Vagina (tissue), 2 donors: ENCODE measurements around the gene MACROD2. TPM values are rescaled to one million over a fixed set of nuclear protein-coding genes. Genes with fewer than 3 reads are reported as not detected.

ENCODE experiments used
- DNase-seq, 2 donors: peaks; one replicate each; pipeline ENCODE4 v3.0.0-alpha.2; 2017; ENCODE audit errors: extremely low spot score in 2 of 2
- H3K27ac ChIP-seq: fragments of 200-600 bp; sonication (generic); one replicate; pipeline ENCODE4 v1.5.1; 2019
- H3K27me3 ChIP-seq: fragments of 200-600 bp; sonication (generic); one replicate; pipeline ENCODE4 v1.5.1; 2019
- H3K36me3 ChIP-seq, 2 donors: fragments of 200-600 bp; sonication (generic); one replicate each; pipeline ENCODE4 v1.5.1; 2017 to 2019
- H3K4me1 ChIP-seq: fragments of 200-600 bp; sonication (generic); one replicate; pipeline ENCODE4 v1.5.1; 2019
- H3K4me3 ChIP-seq, 2 donors: fragments of 200-600 bp; sonication (generic); 1 replicate in 1 of 2; 2 replicates in 1 of 2; pipeline ENCODE4 v1.5.1; 2016 to 2019
- H3K9me3 ChIP-seq: fragments of 200-600 bp; sonication (generic); one replicate; pipeline ENCODE4 v1.5.1; 2019
- CTCF ChIP-seq, 3 experiments: fragments of 450-650 bp in 2 of 3; fragments of 200-600 bp in 1 of 3; sonication (generic) in 1 of 3; IDR thresholded peaks; one replicate each; pipeline ENCODE4 v1.5.1; 2017 to 2019; ENCODE audit warnings: antibody characterized with exemption in 3 of 3, mild to moderate bottlenecking in 2 of 3, moderate library complexity in 2 of 3
- POLR2A ChIP-seq, 2 donors: fragments of 450-650 bp; IDR thresholded peaks; one replicate each; pipeline ENCODE4 v1.6.1; 2017; ENCODE audit warnings: antibody characterized with exemption in 2 of 2, mild to moderate bottlenecking in 2 of 2, moderate library complexity in 2 of 2
- POLR2AphosphoS5 ChIP-seq, 2 donors: sonication (generic); formaldehyde crosslinking; IDR thresholded peaks; one replicate each; pipeline ENCODE4 v1.9.0; 2017; ENCODE audit warnings: antibody characterized with exemption in 2 of 2, mild to moderate bottlenecking in 2 of 2, low read depth in 1 of 2; ENCODE audit not compliant: insufficient read depth in 1 of 2
- intact Hi-C: fragments of 100-400 bp; cut with DNase I; formaldehyde crosslinking; loops from one replicate; pipeline ENCODE4 v1.15.1; 2023
- total RNA-seq: library from RNA; depleted of rRNA; stranded (reverse); fragments of >200 nt; gene quantifications from one replicate; pipeline ENCODE4 v1.2.3, GENCODE V29; 2016

Gene MACROD2
- total RNA-seq, 1 donor from 2014 or later = 12.5 TPM

GRCh38 chr20:15032352-15032622 is 1037.0 kb downstream of the MACROD2 start:
- no peaks in the 10 kb centered on the region for H3K27me3 ChIP-seq
- H3K4me3 ChIP-seq = no peak overlapping the region
- intact Hi-C loops = no loop called here
- no peak for TF ChIP-seq CTCF (IDR thresholded peaks at IDR 0.05)
- TF ChIP-seq POLR2A (IDR thresholded peaks at IDR 0.05) = no peak
- no peak for TF ChIP-seq POLR2AphosphoS5 (IDR thresholded peaks at IDR 0.05; ENCODE audit: insufficient read depth in 1 of 2, low read depth in 1 of 2)
- H3K9me3 ChIP-seq = no peaks in the 10 kb centered on the region
- no peak overlapping the region for H3K27ac ChIP-seq
- no peaks in the 10 kb centered on the region for H3K36me3 ChIP-seq
- no peaks in the 10 kb centered on the region for H3K4me1 ChIP-seq
- no peak for DNase-seq

DNA sequence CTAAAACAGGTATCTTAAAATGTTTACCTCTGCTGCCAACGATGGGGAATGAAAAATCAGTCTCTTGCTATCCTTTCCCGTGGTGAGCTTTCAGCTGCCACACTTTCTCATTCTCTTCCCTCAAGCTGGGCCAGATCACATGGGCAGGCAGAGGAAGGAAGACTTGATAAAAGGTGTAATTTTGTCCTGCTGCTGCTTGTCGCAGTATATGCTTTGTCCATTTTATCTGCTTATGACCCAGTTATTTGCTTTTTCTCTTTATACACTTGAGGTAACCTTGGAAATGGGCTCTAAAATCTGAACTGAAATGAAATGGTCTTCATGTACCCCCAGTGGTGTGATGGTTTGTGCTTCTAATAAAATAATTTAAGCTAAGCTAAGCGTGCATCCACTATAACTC is 1038.0 kb downstream of the MACROD2 start:
- intact Hi-C loops = no loop called here
- Histone ChIP-seq H3K27ac (no peak overlapping the region), H3K4me1 (no peaks in the 10 kb centered on the region), H3K4me3 (no peak overlapping the region), H3K9me3 (no peaks in the 10 kb centered on the region), H3K27me3 (no peaks in the 10 kb centered on the region), H3K36me3 (no peaks in the 10 kb centered on the region)
- DNase-seq = no peak
- no peak for TF ChIP-seq POLR2A (IDR thresholded peaks at IDR 0.05)
- no peak for TF ChIP-seq POLR2AphosphoS5 (IDR thresholded peaks at IDR 0.05; ENCODE audit: insufficient read depth in 1 of 2, low read depth in 1 of 2)
- no peak for TF ChIP-seq CTCF (IDR thresholded peaks at IDR 0.05)

- H3K36me3 ChIP-seq = no peaks in the 10 kb centered on the region
- no peak overlapping the region for H3K27ac ChIP-seq
- no peak for TF ChIP-seq CTCF (IDR thresholded peaks at IDR 0.05)
- no peak for TF ChIP-seq POLR2AphosphoS5 (IDR thresholded peaks at IDR 0.05; ENCODE audit: insufficient read depth in 1 of 2, low read depth in 1 of 2)
- TF ChIP-seq POLR2A (IDR thresholded peaks at IDR 0.05) = no peak
- no peak overlapping the region for H3K4me3 ChIP-seq
- no peaks in the 10 kb centered on the region for H3K27me3 ChIP-seq
- DNase-seq = no peak
- H3K4me1 ChIP-seq = no peaks in the 10 kb centered on the region
- no peaks in the 10 kb centered on the region for H3K9me3 ChIP-seq
- intact Hi-C loops = no loop called here
These were observed 1038.6 kb downstream of the MACROD2 start for GRCh38 chr20:15033891-15034290.

DNA sequence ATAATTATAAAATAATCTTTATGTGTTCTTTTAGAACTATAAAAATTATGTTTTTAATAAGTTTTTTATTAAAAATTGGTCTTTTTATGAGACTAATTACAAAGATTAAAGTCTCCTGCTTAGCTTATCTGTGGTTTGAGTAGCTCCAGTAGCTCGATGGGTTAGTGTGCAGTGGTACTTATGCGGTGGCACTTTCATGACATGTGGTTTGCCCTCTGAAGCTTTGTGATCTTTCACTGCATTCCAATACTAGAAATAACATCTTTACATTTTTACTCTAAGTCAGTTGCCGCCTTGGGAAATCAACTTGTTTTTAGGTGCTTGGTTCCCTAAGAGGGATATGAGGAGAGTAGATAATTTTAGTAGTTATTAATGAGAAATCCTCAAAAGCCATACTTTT is 1041.6 kb downstream of the MACROD2 start:
- Histone ChIP-seq H3K4me3 (no peak overlapping the region), H3K9me3 (no peaks in the 10 kb centered on the region), H3K27ac (no peak overlapping the region), H3K27me3 (no peaks in the 10 kb centered on the region), H3K36me3 (no peaks in the 10 kb centered on the region), H3K4me1 (no peaks in the 10 kb centered on the region)
- TF ChIP-seq POLR2AphosphoS5 (IDR thresholded peaks at IDR 0.05; ENCODE audit: insufficient read depth in 1 of 2, low read depth in 1 of 2) (no peak), CTCF (IDR thresholded peaks at IDR 0.05) (no peak), POLR2A (IDR thresholded peaks at IDR 0.05) (no peak)
- intact Hi-C loops = no loop called here
- DNase-seq = no peak

DNA sequence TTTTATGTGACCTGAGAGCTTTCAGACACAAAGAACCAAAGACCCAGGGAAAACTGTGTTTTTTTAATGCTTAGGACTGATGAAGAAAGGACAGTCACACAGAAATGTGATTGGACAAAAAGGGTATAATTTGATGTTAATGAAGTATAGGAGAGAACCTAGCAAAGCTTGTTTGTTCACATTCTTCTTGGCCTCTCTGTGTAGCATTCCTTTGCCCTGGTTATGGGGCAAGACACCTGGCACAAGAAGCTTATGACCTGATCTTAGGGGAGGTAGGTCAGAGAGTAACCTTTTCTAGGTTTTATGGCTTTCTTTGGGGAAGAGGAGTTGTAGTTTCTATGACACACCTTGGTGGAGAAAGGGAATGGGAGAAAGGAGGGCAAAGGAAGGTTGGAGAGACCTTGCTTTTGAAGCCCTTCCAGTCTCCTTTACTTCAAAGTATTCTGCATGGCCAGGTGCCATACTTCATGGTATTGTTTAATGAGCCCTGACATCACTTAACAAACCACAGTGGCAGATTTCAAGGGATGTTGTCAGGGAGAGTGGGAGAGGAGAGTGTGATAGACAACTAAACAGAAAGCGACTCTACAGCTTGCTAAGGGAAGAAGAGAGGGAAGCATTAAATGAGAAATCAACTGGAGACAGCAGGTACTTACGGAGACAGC is 1043.9 kb downstream of the MACROD2 start:
- no peak overlapping the region for H3K4me3 ChIP-seq
- H3K9me3 ChIP-seq = no peaks in the 10 kb centered on the region
- no peak overlapping the region for H3K27ac ChIP-seq
- intact Hi-C loops = no loop called here
- H3K4me1 ChIP-seq = peaks cover 3% of the 10 kb centered on the region
- no peak for TF ChIP-seq POLR2AphosphoS5 (IDR thresholded peaks at IDR 0.05; ENCODE audit: insufficient read depth in 1 of 2, low read depth in 1 of 2)
- H3K27me3 ChIP-seq = no peaks in the 10 kb centered on the region
- H3K36me3 ChIP-seq = no peaks in the 10 kb centered on the region
- DNase-seq = no peak
